Measurements from ENCODE around the gene ZDHHC12. TPM values are rescaled to one million over a fixed set of nuclear protein-coding genes. Genes with fewer than 3 reads are reported as not detected.

The ZDHHC12 gene
- total RNA-seq, 4 donors from 2014 or later = 35.6 to 190 (median 123) TPM

DNA sequence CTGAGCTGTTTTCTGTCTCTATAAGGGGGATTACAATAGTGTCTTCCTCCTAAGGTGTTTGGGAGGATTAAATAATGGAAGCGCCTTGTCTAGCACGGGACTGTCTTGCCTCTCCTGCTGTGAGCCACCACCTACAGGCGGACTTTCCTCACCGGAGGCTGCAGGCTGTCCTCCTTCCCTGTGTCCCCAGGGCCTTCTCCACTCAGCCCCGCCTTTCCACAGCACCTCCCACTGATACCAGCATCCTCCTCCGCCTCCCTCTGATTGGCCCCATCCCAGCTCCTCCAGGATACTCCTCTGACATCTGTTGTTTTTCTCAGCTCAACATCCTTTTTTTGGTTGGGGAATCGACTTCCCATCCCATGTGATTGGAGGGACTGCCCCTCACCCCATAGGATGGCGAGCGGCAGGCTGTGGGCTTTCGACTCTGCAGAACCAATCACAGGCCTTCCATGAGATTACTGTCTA lies 851 bp upstream of the ZDHHC12 start:
- peak overlapping the region; percentile 64 to 90 (median 73) for H3K4me3 ChIP-seq
- in situ Hi-C loops (cut with MboI; ENCODE audit: low pct_ligation_motif_present in 1 of 4, low pct_unique_long_range_greater_than_20kb in 1 of 4, low sequenced_read_pairs in 3 of 4) (no loop called here), intact Hi-C loops (cut with DNase I; ENCODE audit: low total_unique reads) (no loop called here)
- TF ChIP-seq EP300 (IDR thresholded peaks at IDR 0.05; ENCODE audit: low read depth) (no peak), POLR2A (IDR thresholded peaks at IDR 0.05) (peak; percentile 49), POLR2AphosphoS5 (IDR thresholded peaks at IDR 0.05) (peak in 1 of 3 donors; percentile 13)
- TF ChIP-seq, protein P1, sequence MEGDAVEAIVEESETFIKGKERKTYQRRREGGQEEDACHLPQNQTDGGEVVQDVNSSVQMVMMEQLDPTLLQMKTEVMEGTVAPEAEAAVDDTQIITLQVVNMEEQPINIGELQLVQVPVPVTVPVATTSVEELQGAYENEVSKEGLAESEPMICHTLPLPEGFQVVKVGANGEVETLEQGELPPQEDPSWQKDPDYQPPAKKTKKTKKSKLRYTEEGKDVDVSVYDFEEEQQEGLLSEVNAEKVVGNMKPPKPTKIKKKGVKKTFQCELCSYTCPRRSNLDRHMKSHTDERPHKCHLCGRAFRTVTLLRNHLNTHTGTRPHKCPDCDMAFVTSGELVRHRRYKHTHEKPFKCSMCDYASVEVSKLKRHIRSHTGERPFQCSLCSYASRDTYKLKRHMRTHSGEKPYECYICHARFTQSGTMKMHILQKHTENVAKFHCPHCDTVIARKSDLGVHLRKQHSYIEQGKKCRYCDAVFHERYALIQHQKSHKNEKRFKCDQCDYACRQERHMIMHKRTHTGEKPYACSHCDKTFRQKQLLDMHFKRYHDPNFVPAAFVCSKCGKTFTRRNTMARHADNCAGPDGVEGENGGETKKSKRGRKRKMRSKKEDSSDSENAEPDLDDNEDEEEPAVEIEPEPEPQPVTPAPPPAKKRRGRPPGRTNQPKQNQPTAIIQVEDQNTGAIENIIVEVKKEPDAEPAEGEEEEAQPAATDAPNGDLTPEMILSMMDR (IDR thresholded peaks at IDR 0.05) = peak in 2 of 5 experiments; percentile 36 to 49
- peak overlapping the region; percentile 73 to 88 (median 88) for H3K27ac ChIP-seq
- no peaks in the 10 kb centered on the region for H3K36me3 ChIP-seq
- no peaks in the 10 kb centered on the region for H3K27me3 ChIP-seq
- DNase-seq = peak; percentile 83
- 20 to 25% methylated on average over 3 to 10 of the region's 10 CpGs for WGBS, 2 donors (ENCODE audit: low coverage in 1 of 2)
- H3K9me3 ChIP-seq = no peaks in the 10 kb centered on the region
- H3K4me1 ChIP-seq = peaks cover 0 to 17% (median 14%) of the 10 kb centered on the region in 4 donors

- intact Hi-C loops (cut with DNase I; ENCODE audit: low total_unique reads) (no loop called here), in situ Hi-C loops (cut with MboI; ENCODE audit: low pct_ligation_motif_present in 1 of 4, low pct_unique_long_range_greater_than_20kb in 1 of 4, low sequenced_read_pairs in 3 of 4) (no loop called here)
- H3K9me3 ChIP-seq = no peaks in the 10 kb centered on the region
- no peak for DNase-seq
- peak overlapping the region; percentile 64 to 90 (median 73) for H3K4me3 ChIP-seq
- WGBS, 2 donors (ENCODE audit: low coverage in 1 of 2) = 29 to 38% methylated on average over 4 to 7 of the region's 7 CpGs
- H3K27ac ChIP-seq = peak overlapping the region; percentile 73 to 88 (median 88)
- no peaks in the 10 kb centered on the region for H3K27me3 ChIP-seq
- TF ChIP-seq POLR2A (IDR thresholded peaks at IDR 0.05) = no peak
- no peaks in the 10 kb centered on the region for H3K36me3 ChIP-seq
- H3K4me1 ChIP-seq = peaks cover 0 to 17% (median 14%) of the 10 kb centered on the region in 4 donors
Measured at GRCh38 chr9:128723352-128723865, 518 bp downstream of the ZDHHC12 start.

- in situ Hi-C loops (cut with MboI; ENCODE audit: low pct_ligation_motif_present in 1 of 4, low pct_unique_long_range_greater_than_20kb in 1 of 4, low sequenced_read_pairs in 3 of 4) = no loop called here
- no peaks in the 10 kb centered on the region for H3K27me3 ChIP-seq
- TF ChIP-seq POLR2A (IDR thresholded peaks at IDR 0.05) (no peak), POLR2AphosphoS5 (IDR thresholded peaks at IDR 0.05) (no peak), EP300 (IDR thresholded peaks at IDR 0.05; ENCODE audit: low read depth) (no peak)
- TF ChIP-seq, protein P1 (IDR thresholded peaks at IDR 0.05) = no peak
- peaks cover 0 to 17% (median 14%) of the 10 kb centered on the region in 4 donors for H3K4me1 ChIP-seq
- no peaks in the 10 kb centered on the region for H3K9me3 ChIP-seq
- no peaks in the 10 kb centered on the region for H3K36me3 ChIP-seq
- DNase-seq = no peak
- H3K27ac ChIP-seq = peak overlapping the region; percentile 73 to 88 (median 88)
- 45 to 63% methylated on average over 4 to 9 of the region's 9 CpGs for WGBS, 2 donors (ENCODE audit: low coverage in 1 of 2)
- intact Hi-C loops (cut with DNase I; ENCODE audit: low total_unique reads) = no loop called here
- peak overlapping the region in 1 of 4 donors; percentile 90 for H3K4me3 ChIP-seq
Measured at GRCh38 chr9:128722380-128723351, 1.3 kb downstream of the ZDHHC12 start.

DNA sequence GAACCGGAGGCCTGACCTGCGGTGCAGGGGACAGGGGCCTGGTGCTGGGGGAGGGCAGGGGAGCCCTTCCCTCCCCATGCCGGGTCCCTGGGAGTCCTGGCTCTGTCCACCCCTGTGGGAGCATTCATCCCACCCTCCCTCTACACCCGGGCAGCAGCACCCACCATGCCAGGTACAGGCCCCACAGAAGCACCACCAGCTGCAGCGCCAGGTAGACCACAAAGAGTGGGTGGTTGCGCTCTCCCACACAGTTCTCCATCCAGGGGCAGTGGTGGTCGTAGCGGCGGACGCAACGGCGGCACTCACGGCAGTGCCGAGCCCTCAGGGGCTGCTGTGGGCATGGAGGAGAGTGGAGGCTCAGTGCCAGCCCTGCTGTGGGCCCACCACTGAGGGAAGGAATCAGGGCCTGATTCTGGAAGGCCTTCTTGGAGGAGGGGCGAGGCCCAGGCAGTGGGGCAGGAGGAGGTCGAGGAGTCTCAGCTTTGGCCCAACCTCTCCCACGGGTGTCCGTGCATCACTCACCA lies 2.4 kb downstream of the ZDHHC12 start:
- intact Hi-C loops (cut with DNase I; ENCODE audit: low total_unique reads) (no loop called here), in situ Hi-C loops (cut with MboI; ENCODE audit: low pct_ligation_motif_present in 1 of 4, low pct_unique_long_range_greater_than_20kb in 1 of 4, low sequenced_read_pairs in 3 of 4) (no loop called here)
- H3K4me3 ChIP-seq = no peak overlapping the region

More for the DNA sequence above, 2.4 kb downstream of the ZDHHC12 start:
- Histone ChIP-seq H3K4me1 (peaks cover 0 to 17% (median 14%) of the 10 kb centered on the region in 4 donors), H3K36me3 (no peaks in the 10 kb centered on the region), H3K27me3 (no peaks in the 10 kb centered on the region), H3K9me3 (no peaks in the 10 kb centered on the region), H3K27ac (no peak overlapping the region)
- no peak for DNase-seq
- WGBS, 2 donors (ENCODE audit: low coverage in 1 of 2) = 90% methylated on average over 17 of the region's 18 CpGs; no CpG with 5 or more reads in 1 of the 2 donors
- TF ChIP-seq POLR2A (IDR thresholded peaks at IDR 0.05) (no peak), POLR2AphosphoS5 (IDR thresholded peaks at IDR 0.05) (no peak)
